ENCODE measurements around the gene CAMSAP2.

DNA sequence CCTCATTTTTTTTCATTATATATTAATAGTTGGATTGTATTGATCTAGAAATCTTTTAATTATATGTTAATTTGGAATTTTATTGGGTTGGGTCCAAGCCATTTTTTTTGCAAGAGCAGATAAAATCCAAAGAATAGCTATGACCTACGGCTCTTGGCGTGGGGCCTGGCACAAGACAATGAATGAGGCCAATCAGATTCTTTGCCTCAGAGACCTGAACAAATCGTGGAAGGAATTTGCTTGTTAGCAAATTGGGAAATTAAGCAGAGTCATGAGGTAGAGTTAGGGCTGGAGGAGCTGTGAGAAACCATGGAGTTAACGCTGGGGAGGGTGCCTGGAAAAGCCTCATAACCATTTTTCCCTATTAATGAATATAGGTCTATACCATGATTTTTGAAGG, 40.1 kb downstream of the CAMSAP2 start:
- TF ChIP-seq, protein P1, sequence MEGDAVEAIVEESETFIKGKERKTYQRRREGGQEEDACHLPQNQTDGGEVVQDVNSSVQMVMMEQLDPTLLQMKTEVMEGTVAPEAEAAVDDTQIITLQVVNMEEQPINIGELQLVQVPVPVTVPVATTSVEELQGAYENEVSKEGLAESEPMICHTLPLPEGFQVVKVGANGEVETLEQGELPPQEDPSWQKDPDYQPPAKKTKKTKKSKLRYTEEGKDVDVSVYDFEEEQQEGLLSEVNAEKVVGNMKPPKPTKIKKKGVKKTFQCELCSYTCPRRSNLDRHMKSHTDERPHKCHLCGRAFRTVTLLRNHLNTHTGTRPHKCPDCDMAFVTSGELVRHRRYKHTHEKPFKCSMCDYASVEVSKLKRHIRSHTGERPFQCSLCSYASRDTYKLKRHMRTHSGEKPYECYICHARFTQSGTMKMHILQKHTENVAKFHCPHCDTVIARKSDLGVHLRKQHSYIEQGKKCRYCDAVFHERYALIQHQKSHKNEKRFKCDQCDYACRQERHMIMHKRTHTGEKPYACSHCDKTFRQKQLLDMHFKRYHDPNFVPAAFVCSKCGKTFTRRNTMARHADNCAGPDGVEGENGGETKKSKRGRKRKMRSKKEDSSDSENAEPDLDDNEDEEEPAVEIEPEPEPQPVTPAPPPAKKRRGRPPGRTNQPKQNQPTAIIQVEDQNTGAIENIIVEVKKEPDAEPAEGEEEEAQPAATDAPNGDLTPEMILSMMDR (conservative IDR thresholded peaks at IDR 0.05): no peak
- no peak for TF ChIP-seq EZH2 (IDR thresholded peaks at IDR 0.05; ENCODE audit: low read depth)
